AG04449 (cell line): Measurements from ENCODE around the gene CCDC91.
A peak's percentile ranks its signal among the peaks of the same experiment; 100 is the strongest.

ENCODE experiments used
- CTCF ChIA-PET: fragments of 350-600 bp; formaldehyde crosslinking; extraction: SDS; loops from one replicate; lab custom pipeline; 2021; ENCODE audit warnings: antibody characterized with exemption; lab: Yijun Ruan, JAX
- POLR2A ChIA-PET: fragments of 400-600, 350-600 bp; formaldehyde crosslinking; extraction: SDS; loops from one replicate; lab custom pipeline; 2020; ENCODE audit warnings: antibody characterized with exemption, inconsistent platforms; lab: Yijun Ruan, JAX
- DNase-seq: peaks from one replicate; pipeline ENCODE4 v3.0.0-alpha.2; 2010; ENCODE audit warnings: low read depth, low spot score
- H3K4me3 ChIP-seq: 2 replicates; pipeline ENCODE4 v1.5.1; 2011; ENCODE audit warnings: low read depth, mild to moderate bottlenecking, control low read depth, low read length
- CTCF ChIP-seq: IDR thresholded peaks from one replicate; pipeline ENCODE4 v1.5.1; 2011; ENCODE audit warnings: mild to moderate bottlenecking, moderate library complexity, low read length, control low read depth, inconsistent platforms; ENCODE audit not compliant: insufficient read depth; ENCODE audit errors: missing control alignments

CCDC91 gene

GRCh38 chr12:28409892-28410291 lies 219.6 kb downstream of the CCDC91 start:
- ChIA-PET POLR2A (no interaction called here), CTCF (no interaction called here)
- no peak for DNase-seq
- H3K4me3 ChIP-seq: no peak overlapping the region
- TF ChIP-seq CTCF: no peak

GRCh38 chr12:28413460-28414109 lies 223.3 kb downstream of the CCDC91 start:
- DNase-seq: no peak
- CTCF ChIA-PET: no interaction called here
- no peak overlapping the region for H3K4me3 ChIP-seq
- POLR2A ChIA-PET: no interaction called here
- TF ChIP-seq CTCF: no peak

GRCh38 chr12:28415755-28416154 lies 225.5 kb downstream of the CCDC91 start:
- peak; percentile 55 for DNase-seq
- TF ChIP-seq CTCF: no peak
- ChIA-PET POLR2A (interaction anchor here (0.6 kb wide), 1 partner anchor 91 kb away, joined by 3 read pairs; no protein-coding TSS in a partner anchor), CTCF (no interaction called here)
- H3K4me3 ChIP-seq: no peak overlapping the region

- DNase-seq: no peak
- TF ChIP-seq CTCF: no peak
- POLR2A ChIA-PET: no interaction called here
- no peak overlapping the region for H3K4me3 ChIP-seq
- CTCF ChIA-PET: no interaction called here
Measured at GRCh38 chr12:28421374-28421773, 231.1 kb downstream of the CCDC91 start.

- TF ChIP-seq CTCF: no peak
- H3K4me3 ChIP-seq: no peak overlapping the region
- ChIA-PET CTCF (no interaction called here), POLR2A (no interaction called here)
- no peak for DNase-seq
Measured at GRCh38 chr12:28424965-28425364, 234.7 kb downstream of the CCDC91 start.

GRCh38 chr12:28425526-28425925 lies 235.3 kb downstream of the CCDC91 start:
- TF ChIP-seq CTCF: no peak
- no peak for DNase-seq
- H3K4me3 ChIP-seq: no peak overlapping the region
- CTCF ChIA-PET: no interaction called here
- POLR2A ChIA-PET: no interaction called here
